Measurements from ENCODE around the gene ANKRD27.
"Not testable (repeated sequence)": the region's sequence is repeated elsewhere in the genome, so short reads cannot be mapped to it uniquely, and the experiment has no call there.

The ANKRD27 gene

DNA sequence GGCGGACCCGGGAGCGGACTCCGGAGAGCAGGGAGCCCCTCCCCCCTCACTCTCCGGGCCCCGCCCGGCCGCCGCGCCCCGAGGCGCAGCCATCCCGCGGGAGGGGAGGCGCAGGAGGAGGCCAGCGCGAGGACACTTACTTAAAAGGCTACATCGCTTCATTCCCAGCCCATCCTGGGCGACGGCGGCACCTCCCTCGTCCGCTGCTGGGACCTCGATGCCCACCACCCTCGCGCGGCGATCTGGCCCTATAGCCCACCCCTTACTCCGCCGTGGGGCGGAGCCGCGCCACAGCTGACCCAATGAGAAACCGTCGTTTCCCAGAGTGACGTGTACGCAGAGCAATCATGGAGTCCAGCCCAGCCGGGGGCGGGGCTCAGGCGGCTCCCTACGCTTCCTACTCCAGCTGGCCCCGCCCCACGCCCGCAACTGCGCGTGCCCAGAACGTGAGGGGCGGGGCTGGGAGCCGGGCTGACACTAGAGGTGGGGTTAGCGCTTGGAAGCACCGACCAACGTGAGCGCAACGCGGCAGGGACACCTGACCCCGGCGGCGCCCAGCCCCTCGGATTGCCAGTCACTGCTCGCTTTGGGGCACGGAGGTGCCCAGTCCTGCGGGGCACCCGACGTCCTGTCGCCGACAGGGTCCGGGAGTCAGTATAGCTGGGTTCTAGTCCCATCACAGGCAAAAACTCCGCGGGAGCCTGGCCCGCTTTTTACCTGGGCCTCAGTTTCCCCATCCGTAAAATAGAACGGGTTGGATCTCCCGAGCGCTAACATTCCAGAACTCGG, at the start of gene ANKRD27:
Gene ANKRD27, minus strand, starts transcription at position 250 of the 789 bp plus-strand sequence. CDS start 16,165 bp downstream, outside the sequence.
- DNase-seq (ENCODE audit: low read depth in 2 of 2, low spot score in 1 of 2) = peak; percentile 93 to 96

- DNase-seq (ENCODE audit: low read depth in 2 of 2, low spot score in 1 of 2) = no peak
Measured at GRCh38 chr19:32720936-32721250, 45.9 kb upstream of the ANKRD27 start.

GRCh38 chr19:32720216-32720935, 45.4 kb upstream of the ANKRD27 start:
- DNase-seq (ENCODE audit: low read depth in 2 of 2, low spot score in 1 of 2) = no peak

GRCh38 chr19:32719611-32720059, 44.7 kb upstream of the ANKRD27 start, which contains the start of gene TDRD12:
TDRD12 (plus strand) TSS chr19:32719767; CDS start chr19:32720073, 306 bp downstream.
- DNase-seq (ENCODE audit: low read depth in 2 of 2, low spot score in 1 of 2) = no peak

- no peak for DNase-seq (ENCODE audit: low read depth in 2 of 2, low spot score in 1 of 2)
Measured at GRCh38 chr19:32718286-32718685, 43.3 kb upstream of the ANKRD27 start.

DNA sequence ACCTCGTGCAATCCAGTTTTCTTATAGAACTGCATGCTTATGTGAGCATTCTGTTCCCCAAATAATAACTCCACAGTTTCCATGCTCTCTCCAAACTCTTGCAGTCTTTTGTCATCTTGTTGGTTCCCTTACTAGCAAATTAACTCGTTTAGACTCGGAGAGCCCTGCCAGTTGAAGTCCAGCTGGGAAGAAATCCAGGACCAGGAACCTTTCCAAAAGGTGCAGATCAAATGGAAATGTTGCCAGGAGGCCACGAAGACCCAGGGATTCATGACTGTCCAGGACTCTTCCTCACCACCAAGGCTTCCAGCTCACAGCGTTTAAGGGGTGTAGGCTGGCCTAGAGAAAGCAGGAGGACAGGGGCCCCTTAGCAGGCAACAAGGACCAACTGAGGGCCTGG, 42.5 kb upstream of the ANKRD27 start:
- DNase-seq (ENCODE audit: low read depth in 2 of 2, low spot score in 1 of 2) = no peak

GRCh38 chr19:32716203-32716602, 41.2 kb upstream of the ANKRD27 start:
- not testable (repeated sequence) for DNase-seq (ENCODE audit: low read depth in 2 of 2, low spot score in 1 of 2)

- no peak for DNase-seq (ENCODE audit: low read depth in 2 of 2, low spot score in 1 of 2)
Measured at GRCh38 chr19:32711747-32712146, 36.8 kb upstream of the ANKRD27 start.

GRCh38 chr19:32709032-32709431, 34.1 kb upstream of the ANKRD27 start:
- DNase-seq (ENCODE audit: low read depth in 2 of 2, low spot score in 1 of 2) = no peak

- DNase-seq (ENCODE audit: low read depth in 2 of 2, low spot score in 1 of 2) = no peak
Measured at GRCh38 chr19:32708457-32708856, 33.5 kb upstream of the ANKRD27 start.

DNA sequence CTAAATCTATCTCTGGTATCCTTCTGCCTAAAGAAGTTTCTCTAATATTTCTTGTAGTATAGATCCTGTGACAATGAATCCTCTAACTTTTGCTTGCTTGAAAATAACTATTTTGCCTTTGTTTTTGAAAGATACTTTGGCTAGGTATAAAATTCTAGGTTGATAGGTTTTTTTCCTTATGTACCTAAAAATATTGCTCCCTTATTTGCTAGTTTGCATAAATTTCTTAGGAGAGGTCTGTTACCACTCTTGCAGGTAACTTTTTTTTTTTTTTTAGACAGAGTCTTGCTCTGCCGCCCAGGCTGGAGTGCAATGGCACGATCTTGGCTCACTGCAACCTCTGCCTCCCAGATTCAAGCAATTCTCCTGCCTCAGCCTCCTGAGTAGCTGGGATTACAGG, 29.0 kb upstream of the ANKRD27 start:
- not testable (repeated sequence) for DNase-seq (ENCODE audit: low read depth in 2 of 2, low spot score in 1 of 2)

DNA sequence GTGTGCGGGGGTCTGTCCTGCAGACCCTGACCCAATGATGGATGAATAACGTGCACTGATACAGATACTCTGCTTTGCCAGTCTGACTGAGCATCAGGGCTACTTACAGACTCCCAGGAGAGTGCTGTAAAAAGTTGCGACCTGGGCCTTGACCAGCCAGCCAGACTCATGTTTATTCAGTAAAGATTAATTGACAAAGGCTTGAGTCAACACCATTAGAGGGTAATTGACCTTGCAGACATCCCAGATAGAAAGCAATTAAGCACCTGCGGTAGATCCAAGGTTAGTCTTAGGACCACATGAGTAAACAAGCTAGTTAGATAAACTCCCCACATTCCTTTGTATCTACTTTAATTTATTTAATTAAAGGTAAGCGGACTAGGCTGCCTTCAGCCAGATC, 27.0 kb upstream of the ANKRD27 start:
- DNase-seq (ENCODE audit: low read depth in 2 of 2, low spot score in 1 of 2) = no peak

- not testable (repeated sequence) for DNase-seq (ENCODE audit: low read depth in 2 of 2, low spot score in 1 of 2)
Measured at GRCh38 chr19:32700129-32700528, 25.1 kb upstream of the ANKRD27 start.

GRCh38 chr19:32696771-32697170, 21.8 kb upstream of the ANKRD27 start:
- DNase-seq (ENCODE audit: low read depth in 2 of 2, low spot score in 1 of 2) = not testable (repeated sequence)

DNA sequence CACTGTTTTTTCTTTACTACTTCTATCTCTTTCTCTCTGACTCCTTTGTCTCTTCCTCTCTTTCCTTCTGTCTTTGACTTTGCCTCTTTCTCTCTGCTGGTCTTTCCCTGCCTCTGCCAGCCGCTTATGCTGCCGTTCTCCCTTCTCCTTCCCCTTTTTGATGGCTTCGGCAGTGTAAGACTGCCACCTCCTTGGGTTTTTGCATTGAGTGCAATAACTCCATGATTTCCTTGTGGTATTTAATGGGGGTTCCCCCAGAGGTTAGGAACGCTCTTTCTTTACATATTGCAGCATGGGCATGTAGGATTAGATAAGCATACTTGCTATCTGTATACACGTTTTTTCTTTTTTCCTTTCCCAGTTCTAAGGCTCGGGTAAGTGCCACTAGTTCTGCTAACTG, 20.5 kb upstream of the ANKRD27 start:
- DNase-seq (ENCODE audit: low read depth in 2 of 2, low spot score in 1 of 2) = not testable (repeated sequence)

DNA sequence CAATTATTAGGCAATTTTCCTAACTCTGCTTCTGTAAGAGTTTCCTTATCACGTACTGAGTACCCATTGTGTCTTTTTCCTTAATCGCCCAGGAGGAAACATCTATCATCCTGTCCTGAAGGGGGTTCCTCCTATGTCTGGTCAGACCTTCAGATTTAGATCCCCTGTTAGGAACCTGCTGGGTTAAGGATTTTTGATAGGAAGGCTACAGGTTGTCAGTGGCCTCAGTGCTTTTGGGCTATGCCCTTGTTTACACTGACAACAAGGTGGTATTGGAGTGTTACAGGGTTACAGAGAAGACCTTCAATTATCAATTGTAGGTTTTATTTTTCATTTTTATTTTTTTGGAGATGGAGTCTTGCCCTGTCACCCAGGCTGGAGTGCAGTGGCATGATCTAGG, 19.9 kb upstream of the ANKRD27 start:
- DNase-seq (ENCODE audit: low read depth in 2 of 2, low spot score in 1 of 2) = not testable (repeated sequence)

DNA sequence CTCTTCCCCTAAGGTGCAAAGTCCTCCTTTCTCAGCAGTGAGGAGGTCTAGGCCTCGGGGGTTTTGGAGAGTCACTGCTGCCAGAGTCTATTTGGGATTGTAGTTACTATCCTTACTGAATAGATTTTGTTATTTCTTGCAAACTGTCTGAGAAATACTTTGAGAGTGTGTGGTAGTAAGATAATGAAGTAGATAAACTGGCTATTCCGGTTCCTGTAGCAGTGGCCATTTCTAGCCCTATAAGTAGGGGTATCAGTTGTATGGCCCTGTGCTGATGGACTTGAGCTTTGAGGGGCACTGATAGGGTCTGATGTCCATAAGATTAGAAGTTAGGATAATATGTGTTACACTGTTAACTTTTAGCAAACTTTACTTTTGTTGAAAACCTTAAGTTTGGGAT, 19.3 kb upstream of the ANKRD27 start:
- not testable (repeated sequence) for DNase-seq (ENCODE audit: low read depth in 2 of 2, low spot score in 1 of 2)

- not testable (repeated sequence) for DNase-seq (ENCODE audit: low read depth in 2 of 2, low spot score in 1 of 2)
Measured at GRCh38 chr19:32693151-32694108, 18.4 kb upstream of the ANKRD27 start.

- no peak for DNase-seq (ENCODE audit: low read depth in 2 of 2, low spot score in 1 of 2)
Measured at GRCh38 chr19:32692727-32693061, 17.7 kb upstream of the ANKRD27 start.

GRCh38 chr19:32691952-32692726, 17.2 kb upstream of the ANKRD27 start:
- no peak for DNase-seq (ENCODE audit: low read depth in 2 of 2, low spot score in 1 of 2)
